NCI-H1417 treated with DMSO at 0.1 percent for 48 hours (cell line): ENCODE results near the gene THSD4.
A peak's percentile ranks its signal among the peaks of the same experiment; 100 is the strongest.
"Not testable (repeated sequence)": the region's sequence is repeated elsewhere in the genome, so short reads cannot be mapped to it uniquely, and the experiment has no call there.

Source experiments
- DNase-seq: peaks from one replicate; lab custom pipeline; 2025; lab: John Stamatoyannopoulos, UW

THSD4 gene

DNA sequence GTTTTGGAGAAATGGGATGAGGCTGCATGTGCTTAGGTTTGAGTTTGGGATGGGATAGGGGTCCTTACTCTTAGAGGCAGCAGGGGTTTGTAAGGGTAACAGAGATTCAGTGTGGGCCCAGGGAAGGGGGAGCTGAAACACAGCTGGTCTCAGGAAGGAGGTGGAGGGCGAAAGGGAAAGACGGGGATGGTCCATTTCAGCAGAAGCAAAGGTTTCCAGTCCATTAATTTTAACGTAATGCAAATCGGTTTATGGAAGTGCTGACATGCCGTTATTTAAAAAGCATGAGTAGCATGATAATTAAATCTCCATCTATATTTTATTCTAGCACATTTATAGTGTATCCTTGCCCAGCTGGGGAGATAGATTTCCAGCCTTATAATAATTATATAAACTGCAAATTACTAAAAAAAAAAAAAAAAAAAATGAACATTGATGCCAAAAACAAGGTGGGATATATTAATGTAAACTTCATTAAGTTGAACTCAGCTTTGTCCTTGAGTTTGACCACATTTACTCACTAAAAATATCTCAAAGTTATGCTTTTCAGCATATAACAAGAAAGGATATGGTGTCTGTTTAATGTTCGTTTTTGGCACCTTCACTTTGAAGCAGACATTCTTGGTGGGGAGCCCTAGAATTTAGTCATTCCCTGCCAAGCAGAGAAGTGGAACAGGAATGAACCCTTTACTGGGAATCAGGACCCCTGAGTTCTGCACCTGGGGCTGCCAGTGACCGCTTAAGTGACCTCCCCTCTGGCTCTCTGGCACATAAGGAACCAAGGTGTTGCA, 234.7 kb downstream of the THSD4 start:
- DNase-seq, result no peak

DNA sequence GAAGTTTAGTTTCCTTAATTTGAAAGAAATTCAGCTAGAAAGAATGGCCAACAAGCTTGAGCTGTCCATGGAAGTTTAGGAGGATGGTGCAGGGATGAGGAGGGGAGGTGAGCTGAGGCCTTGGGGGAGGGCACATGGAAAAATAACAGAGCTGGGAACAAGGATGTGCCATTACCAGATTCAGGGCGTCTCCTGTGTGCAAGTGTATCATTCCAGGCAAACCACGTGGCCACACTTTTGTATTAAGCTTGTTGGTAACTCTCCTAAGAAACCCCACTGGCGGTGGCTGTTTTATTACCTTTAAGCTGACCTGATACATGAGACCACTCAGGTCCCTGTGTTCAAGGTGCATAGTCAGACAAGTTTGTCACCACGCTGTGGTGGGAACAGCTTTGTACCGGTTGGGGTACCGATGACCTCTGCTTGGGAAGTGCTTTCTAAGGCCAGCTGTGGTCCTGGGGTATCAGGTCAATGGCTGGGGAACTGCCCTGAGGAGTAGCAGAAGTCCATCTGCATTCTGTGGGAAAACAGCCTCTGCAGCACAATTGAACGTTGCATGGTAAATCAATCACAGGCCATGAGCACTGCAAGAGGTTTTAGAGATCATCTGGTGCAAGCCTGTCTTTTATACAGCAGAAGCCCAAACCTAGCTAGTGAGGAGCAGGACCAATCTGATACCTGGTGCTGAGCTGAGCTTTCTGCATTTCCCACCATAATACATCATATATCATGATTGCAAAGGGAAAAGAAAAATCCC, 235.5 kb downstream of the THSD4 start:
- DNase-seq, result no peak

DNA sequence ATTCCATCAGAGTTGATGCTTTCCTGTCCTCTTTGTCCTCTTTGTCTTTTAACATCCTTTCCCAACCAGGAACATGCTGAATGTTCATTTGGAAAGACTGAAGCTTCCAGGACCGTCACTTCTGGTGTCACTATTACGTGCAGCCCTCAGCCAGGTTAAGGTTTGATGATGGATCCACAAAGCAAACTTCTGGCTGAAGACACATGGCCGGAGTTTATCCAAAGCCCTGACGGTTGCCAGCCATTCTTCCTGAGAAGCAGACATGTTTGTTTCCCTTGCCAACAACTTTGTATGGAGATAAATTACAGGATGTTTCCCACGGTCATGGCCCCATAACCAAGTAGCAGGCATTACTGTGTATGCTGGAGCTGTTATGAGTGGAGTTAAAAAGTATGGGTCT, 236.9 kb downstream of the THSD4 start:
- no peak for DNase-seq

DNA sequence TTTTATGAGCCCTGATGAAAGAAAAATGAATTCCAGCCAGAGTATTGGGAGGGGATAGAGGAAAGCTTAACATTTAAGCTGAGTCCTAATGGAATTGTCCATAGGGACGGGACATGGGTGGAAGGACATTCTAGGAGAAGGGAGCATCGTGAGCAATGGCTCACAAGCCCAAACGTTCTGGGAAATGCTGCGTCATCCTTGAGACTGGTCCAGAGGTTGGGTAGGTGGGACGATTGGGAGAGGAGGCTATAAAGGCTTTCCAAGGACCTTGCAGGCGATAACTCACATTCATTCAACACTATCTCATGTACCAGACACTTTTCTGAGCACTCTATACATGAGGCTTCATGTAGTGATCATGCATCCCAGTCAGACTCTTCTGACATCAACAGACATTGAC, 237.5 kb downstream of the THSD4 start:
- no peak for DNase-seq

DNA sequence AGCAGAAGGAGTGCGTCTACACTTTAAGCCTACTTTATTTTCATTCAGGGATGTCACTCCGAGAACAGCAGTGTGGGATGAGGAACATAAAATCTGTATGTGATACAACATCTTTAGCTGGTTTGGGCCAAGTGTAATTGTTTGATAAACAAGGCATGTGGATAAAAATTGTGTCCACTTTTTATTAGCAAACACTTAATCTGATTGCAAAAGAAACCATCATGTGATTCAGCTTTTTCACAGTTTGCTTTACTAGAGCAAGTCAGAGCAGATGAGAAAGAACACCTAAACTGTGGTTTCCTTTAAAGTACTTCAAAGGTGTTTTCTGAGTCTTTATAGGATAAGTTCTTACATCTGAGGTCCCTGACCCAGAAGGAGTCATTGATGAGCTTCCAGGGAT, 237.9 kb downstream of the THSD4 start:
- no peak for DNase-seq

DNA sequence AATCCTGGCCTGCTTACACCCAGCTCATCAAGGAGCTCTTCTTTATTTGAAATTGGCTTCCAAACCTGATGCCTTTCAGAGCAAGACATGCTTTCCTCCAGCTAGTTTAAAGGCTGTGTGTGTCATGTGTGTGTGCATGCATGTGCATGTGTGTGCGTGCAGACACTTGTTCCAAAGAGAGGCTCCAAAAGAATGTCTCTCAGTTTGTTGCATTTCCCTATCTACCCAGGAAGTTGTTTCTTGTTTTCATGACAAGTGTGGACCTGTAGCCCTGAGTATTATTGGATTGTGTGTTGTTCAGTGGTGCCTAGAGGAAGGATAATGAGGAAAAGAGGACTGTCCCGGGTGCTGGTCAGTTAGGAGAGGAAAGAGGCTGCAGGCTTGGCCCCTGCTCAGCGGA, 240.0 kb downstream of the THSD4 start:
- no peak for DNase-seq

DNA sequence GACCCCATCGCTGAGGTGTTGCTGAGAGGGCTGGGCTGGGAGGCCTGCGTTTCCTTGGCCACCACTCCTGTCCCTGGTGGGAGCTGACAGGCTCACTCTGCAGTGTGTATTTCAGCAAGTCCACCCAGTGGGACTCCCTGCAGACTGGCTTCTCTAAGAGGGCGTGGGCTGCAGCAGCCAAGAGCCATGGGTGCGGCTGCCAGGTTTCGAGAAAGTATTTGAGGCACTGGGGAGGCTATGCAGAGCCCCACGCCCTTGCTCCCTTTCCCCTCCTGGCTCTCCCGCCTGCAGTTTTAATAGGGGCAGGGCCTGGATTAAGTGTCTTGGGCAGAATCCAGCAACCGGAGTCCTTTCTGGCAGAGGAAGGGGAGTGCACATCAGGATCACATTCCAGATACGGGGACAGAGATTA, 242.1 kb downstream of the THSD4 start:
- DNase-seq, result no peak

DNA sequence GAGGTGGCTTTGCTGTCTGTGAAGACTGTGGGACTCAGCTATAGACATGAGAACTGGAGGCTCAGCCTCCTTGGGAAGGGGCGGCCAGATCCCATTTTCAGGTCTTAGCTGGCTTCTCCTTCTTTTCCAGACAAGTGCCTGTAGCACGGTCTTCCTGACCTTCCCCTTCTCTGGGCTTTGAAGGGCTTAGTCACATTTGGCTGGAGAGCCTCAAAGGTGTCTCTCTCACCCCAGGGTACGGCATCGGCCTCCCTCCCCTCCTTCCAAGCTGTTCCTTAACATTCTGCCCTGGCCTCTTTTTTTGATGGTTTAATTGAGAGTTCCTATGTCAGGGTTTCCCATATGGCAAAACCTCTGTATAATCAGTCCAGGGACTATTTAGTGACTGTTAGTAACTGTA, 242.7 kb downstream of the THSD4 start:
- no peak for DNase-seq

DNA sequence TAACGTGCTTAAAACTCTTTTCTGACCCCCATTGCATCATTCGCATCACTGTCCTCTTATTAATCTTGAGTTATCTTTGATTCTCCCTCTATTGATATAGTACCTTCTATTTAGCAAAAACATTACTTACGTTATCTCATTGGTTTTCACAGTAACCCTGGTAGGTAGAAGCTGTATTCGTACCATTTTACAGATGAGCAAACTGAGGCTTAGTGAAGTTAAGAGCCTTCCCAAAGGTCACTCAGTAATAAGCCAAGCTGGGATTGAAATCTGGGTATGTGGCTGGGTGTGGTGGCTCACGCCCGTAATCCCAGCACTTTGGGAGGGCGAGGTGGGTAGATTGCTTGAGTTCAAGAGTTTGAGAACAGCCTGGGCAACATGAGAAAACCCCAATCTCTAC, 244.0 kb downstream of the THSD4 start:
- no peak for DNase-seq

DNA sequence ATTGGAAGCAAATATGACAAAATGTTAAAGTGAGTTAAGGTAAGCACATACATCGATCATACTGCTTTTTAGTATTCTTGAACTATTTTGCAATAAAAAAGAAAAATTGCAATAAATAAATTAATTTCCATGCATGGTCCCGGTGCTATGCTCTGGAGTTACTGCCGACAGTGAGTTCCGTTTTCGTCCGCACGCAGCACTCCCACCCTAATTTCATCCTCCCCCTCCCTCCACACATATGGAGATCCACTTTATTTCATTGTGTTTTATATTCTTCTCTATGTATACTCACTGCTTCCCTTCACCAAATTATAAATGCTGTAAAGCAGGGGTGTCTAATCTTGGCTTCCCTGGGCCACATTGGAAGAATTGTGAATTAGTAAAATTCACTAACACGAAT, 247.3 kb downstream of the THSD4 start:
- no peak for DNase-seq

DNA sequence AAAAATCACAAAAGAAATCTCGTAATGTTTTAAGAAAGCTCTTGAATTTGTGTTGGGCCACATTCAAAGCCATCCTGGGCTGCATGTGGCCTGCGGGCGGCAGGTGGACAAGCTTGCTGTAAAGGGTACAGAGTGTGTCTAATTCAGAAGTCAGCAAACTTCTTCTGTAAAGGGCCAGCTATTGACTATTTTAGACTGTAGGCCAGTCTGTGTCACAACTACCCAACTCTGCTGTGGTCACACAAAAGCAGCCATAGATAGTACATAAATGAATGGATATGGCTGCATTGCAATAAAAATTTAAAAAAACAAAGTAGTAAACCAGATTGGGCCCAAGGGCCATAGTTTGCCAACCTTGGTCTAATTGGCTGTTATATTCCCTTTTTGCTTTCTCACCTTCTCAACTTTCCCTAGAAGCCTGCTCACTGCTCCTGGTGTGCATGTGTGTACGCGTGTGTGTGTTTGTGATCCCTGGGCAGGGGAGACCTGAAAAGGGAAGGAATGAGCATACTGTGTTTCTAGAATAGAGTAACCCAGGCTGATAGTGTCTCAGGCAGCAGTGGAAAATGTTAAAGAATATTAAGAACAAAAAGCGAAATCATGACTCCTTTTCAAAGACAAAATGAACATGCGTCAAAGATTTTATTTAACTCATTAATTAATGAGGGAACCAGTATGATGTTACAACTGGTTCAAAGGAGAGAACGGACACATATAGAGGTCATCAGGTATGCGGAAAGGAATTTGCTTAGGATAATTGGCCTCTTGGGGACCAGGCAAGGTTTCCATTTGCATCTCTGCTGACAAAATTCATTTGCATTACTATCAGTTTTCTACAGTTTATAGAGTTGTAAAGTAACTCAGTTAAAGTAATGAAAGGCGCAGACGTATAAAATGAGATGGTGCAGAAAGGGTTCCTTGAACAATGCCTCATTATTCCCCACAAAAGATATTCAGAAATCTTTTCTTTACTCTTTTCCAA, 248.0 kb downstream of the THSD4 start:
- DNase-seq, result no peak

DNA sequence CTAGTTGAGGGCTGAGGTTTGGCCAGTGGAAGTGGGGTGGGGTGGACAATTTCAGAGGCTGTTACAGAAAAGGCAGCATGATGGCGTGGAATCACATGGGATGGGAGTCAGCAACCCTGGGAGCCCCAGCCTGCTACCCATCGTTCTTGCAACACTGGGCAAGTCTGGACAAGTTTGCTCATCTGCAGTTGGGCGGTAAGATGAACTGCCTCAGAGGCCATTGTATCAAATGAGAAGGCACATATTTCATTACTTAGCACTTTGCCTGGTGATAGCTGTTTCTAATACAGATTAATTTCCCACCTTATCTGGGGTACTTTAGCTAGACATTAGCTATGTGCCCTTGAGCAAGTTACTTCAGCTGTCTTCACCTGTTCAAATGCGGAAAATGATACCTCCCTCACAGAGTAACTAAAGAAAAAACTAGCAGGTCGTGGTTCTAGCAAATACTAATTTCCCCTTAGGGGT, 248.9 kb downstream of the THSD4 start:
- DNase-seq, result peak; percentile 35

DNA sequence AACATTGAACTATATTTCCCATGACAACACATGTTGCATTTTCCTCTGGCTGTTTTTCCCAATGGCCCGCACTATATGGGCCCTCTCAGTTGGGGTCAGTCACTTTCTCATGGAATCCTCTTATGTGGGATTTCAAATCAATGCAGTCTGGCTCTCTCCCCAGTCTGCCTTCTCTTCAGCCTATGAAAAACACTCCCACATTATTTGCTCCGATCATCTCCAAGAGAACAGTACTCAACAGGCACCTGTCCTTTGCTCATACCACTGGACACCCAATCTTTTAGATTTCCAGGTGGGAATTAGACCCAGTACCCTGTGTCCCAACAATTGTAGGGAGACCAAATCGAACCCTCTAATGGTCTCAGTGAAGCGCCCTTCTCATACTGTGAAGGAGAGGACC, 251.3 kb downstream of the THSD4 start:
- no peak for DNase-seq

DNA sequence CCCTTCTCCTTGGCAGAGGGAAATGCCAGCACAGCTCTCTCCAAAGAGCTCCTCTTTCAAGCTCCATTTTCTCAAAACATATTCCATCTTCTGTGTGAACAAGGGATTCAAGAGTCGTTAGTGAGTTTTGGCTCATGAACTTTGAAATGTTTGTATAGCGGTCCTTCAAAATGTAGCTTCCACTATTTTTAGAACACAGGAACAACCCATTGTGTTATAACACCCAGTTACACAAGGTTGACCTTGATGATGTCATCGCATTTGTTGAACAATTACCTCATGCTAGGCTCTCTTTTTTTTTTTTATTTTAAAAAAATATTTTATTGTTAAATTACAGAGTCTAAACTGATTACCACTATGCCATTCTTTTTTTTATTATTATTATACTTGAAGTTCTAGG, 251.7 kb downstream of the THSD4 start:
- DNase-seq, result no peak

DNA sequence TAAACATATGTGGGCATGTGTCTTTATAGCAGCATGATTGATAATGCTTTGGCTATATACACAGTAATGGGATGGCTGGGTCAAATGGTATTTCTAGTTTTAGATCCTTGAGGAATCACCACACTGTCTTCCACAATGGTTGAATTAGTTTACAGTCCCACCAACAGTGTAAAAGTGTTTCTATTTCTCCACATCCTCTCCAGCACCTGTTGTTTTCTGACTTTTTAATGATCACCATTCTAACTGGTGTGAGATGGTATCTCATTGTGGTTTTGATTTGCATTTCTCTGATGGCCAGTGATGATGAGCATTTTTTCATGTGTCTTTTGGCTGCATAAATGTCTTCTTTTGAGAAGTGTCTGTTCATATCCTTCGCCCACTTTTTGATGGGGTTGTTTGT, 252.5 kb downstream of the THSD4 start:
- DNase-seq, result not testable (repeated sequence)

DNA sequence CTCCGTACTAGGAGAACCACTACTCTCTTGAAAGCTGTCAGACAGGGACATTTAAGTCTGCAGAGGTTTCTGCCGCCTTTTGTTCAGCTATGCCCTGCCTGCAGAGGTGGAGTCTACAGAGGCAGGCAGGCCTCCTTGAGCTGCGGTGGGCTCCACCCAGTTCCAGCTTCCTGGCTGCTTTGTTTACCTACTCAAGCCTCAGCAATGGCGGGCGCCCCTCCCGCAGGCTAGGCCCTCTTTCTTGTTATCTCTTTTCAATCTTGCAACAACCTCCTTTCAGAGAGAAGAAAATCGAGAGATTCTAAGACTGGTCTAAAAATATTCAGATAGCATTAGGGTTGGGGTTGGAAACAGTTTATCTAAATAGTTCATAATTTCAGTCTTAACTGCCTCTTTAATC, 257.5 kb downstream of the THSD4 start:
- not testable (repeated sequence) for DNase-seq

DNA sequence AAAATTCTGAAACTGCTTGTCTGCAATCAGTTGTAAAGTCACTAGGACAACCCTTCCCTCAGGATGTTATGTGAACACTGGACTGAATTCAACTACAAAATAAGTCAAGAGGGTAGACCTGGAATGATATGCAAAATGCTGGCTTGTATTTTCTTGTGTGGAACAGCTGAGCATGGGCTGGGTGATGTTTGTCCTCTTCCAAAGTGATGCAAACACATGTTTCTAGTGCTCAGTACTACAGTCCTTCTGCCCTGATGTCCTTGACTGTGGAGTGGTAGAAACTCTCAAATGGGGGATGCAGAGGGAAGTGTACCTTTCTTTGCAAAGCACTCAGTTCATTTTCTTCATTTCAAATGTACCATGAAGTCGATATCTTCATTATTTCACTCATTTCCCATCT, 258.6 kb downstream of the THSD4 start:
- no peak for DNase-seq

DNA sequence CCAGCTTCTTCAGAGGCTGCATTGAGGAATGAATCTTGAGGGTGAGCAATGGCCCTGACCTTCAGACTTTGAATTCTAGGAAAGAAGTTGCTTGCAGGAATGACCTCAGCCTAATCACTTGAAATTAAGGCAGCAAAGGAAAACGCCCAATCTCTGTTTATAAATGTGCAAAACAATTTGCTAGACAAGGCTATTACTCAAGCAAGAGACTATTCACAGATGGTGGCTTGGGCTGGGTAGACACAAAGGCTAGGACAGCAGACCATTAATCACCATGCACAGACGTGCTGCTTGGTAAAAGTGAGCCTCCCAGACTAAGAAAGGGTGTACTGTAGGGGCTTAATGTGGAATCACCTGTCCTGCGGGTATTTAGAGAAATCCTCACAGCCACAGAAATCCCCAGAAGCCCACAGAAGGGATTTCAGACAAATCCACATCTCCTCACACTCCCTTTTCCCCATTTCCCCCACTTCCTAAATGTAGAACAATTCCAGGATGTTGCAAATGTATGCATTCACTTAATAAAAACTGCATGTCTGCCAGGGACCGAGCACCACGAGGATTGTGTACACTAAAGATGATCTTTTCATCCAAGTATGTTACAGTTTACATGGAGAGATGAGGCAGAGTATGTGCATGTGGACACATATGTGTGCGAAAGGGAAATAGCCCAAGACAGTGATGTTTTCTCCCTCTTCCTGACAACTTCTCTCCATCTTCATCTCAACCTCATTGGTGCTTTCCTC, 259.5 kb downstream of the THSD4 start:
- no peak for DNase-seq

DNA sequence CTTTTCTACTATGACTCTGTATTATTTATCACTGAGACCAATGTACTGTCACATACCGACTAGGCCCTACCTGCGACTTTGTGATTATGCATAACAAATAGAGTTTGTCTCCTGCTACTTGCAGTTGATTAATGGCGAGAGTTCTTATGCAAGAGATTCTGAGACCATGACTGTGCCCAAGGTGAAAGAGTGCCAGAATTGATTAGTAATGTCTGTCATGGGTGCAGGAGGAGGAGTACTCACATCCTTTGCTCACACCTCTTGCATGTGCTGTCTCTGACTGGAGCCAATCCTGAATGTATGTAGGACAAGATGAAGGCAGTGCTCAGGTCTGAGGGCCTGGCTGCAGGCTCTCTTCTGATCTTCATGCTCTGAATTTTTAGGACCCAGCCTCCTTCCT, 260.7 kb downstream of the THSD4 start:
- no peak for DNase-seq

DNA sequence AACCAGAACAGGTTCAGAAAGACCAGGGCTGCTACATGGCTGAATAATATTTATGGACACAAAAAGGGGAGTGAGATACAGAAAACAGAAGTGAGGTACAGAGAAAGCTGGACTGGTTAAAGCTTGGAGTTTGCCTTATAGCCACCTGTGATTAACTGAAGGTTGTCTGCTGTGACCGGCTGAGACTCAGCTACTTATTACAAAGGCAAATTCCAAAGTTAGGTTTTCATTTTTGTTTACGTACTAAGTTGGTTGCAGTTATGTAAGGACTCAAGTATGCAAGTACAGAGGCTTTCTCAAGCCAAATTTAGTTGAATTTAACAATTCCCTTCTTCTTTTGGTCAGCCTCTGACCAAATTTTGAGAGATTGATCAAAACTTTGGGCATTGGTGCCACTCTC, 264.6 kb downstream of the THSD4 start:
- no peak for DNase-seq

DNA sequence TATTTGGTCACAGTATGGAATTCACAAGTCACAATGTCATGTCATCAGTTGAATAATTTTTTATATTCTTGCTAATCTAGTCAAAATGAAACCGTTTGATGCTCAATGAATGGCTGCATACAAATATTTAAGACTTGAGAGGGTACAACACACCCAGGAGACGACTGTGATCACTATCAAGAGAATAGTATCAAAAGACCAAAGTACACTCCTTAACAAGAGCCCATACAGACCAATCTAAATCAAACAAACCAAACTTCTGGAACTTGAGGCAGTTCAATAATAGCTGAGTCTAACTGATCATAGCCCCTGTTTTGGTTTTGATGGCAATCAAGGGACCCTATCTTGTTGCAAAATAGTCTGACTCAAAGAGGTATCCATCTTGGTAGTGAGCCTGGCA, 265.1 kb downstream of the THSD4 start:
- DNase-seq, result no peak

DNA sequence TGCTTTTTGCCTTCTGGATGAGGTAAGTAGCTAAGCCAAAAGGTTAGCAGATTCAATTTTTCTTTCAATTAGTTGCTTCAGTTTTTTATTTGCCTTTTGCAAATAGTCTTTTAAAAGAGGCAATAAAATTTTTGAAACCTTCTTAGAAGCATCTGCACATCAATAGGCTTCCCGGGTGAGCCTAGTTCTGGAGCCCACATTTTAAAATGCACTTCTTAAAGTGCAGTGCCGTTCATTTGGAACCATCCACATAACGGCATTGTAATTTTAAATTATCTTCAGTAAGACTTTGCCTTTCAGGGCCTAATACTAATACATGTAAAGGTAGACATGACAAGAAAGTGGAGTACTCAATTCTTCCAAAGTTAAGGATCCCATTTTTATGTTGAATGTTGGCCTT, 269.2 kb downstream of the THSD4 start:
- no peak for DNase-seq
